ENCODE results near the gene TRIM65. TPM values are rescaled to one million over a fixed set of nuclear protein-coding genes. Genes with fewer than 3 reads are reported as not detected.

TRIM65 gene
- total and polyA plus RNA-seq, 2 of the 13 experiments (the other 11 are each of a cell fraction or from before 2014, with no cell fraction given): 10.3 to 22.4 TPM

GRCh38 chr17:75868730-75869281, 27.9 kb downstream of the TRIM65 start (continued):
- TF ChIP-seq, protein P1, sequence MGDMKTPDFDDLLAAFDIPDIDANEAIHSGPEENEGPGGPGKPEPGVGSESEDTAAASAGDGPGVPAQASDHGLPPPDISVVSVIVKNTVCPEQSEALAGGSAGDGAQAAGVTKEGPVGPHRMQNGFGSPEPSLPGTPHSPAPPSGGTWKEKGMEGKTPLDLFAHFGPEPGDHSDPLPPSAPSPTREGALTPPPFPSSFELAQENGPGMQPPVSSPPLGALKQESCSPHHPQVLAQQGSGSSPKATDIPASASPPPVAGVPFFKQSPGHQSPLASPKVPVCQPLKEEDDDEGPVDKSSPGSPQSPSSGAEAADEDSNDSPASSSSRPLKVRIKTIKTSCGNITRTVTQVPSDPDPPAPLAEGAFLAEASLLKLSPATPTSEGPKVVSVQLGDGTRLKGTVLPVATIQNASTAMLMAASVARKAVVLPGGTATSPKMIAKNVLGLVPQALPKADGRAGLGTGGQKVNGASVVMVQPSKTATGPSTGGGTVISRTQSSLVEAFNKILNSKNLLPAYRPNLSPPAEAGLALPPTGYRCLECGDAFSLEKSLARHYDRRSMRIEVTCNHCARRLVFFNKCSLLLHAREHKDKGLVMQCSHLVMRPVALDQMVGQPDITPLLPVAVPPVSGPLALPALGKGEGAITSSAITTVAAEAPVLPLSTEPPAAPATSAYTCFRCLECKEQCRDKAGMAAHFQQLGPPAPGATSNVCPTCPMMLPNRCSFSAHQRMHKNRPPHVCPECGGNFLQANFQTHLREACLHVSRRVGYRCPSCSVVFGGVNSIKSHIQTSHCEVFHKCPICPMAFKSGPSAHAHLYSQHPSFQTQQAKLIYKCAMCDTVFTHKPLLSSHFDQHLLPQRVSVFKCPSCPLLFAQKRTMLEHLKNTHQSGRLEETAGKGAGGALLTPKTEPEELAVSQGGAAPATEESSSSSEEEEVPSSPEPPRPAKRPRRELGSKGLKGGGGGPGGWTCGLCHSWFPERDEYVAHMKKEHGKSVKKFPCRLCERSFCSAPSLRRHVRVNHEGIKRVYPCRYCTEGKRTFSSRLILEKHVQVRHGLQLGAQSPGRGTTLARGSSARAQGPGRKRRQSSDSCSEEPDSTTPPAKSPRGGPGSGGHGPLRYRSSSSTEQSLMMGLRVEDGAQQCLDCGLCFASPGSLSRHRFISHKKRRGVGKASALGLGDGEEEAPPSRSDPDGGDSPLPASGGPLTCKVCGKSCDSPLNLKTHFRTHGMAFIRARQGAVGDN (CRISPR knock-in tag; IDR thresholded peaks at IDR 0.05): peak; percentile 39; the same call in 1 of the 2 replicates
- TF ChIP-seq BRD4 (CRISPR knock-in tag; IDR thresholded peaks at IDR 0.05) (peak; percentile 22; the same call in 1 of the 2 replicates), ZNF430 (CRISPR knock-in tag; IDR thresholded peaks at IDR 0.05) (peak; percentile 56; the same call in 1 of the 2 replicates), ZNF121 (CRISPR knock-in tag; IDR thresholded peaks at IDR 0.05) (peak; percentile 97), ZNF407 (CRISPR knock-in tag; IDR thresholded peaks at IDR 0.05; ENCODE audit: not compliant biosample characterization) (peak; percentile 2), HIC2 (CRISPR knock-in tag; IDR thresholded peaks at IDR 0.05; ENCODE audit: low read depth) (peak; percentile 23; the same call in 1 of the 2 replicates), ZNF605 (CRISPR knock-in tag; IDR thresholded peaks at IDR 0.05) (0 out of 2 replicates have a peak, but pooled peaks have one; percentile 19)
- TF ChIP-seq, protein P2, sequence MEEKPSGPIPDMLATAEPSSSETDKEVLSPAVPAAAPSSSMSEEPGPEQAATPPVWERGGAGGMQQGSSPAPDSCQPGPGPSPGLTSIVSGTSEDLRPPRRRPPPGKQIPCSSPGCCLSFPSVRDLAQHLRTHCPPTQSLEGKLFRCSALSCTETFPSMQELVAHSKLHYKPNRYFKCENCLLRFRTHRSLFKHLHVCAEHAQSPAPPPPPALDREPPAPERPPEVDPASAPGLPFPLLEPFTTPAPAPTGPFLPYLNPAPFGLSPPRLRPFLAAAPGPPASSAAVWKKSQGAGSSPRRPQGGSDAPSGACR (CRISPR knock-in tag; IDR thresholded peaks at IDR 0.05): peak; percentile 48; the same call in 1 of the 2 replicates

Data from HepG2 (cell line).